IMR-90 (cell line): ENCODE data around the gene AP3D1. TPM values are rescaled to one million over a fixed set of nuclear protein-coding genes. Genes with fewer than 3 reads are reported as not detected.
"Not testable (repeated sequence)": the region's sequence is repeated elsewhere in the genome, so short reads cannot be mapped to it uniquely, and the experiment has no call there.

Experiments
- ATAC-seq: fragments of 200-7000 bp; cut with Tn5 transposase; 2 replicates; pipeline ENCODE4 v1.9.1; 2020; ENCODE audit warnings: low read depth, mild to moderate bottlenecking, moderate library complexity
- BruUV-seq: library from RNA; stranded (reverse); fragments of 400-500 nt; replicated peaks from 2 replicates; lab custom pipeline; 2021; lab: Mats Ljungman, UMichigan
- CTCF ChIA-PET: fragments of 300-600 bp; formaldehyde crosslinking; extraction: SDS; loops from one replicate; lab custom pipeline; 2021; ENCODE audit warnings: antibody characterized with exemption; lab: Yijun Ruan, JAX
- POLR2A ChIA-PET: fragments of 300-600 bp; sonication (Branson Sonifier 250); formaldehyde crosslinking; loops from one replicate; lab custom pipeline; 2022; ENCODE audit warnings: antibody characterized with exemption; ENCODE audit not compliant: unreplicated experiment; lab: Charles Lee
- DNase-seq: peaks from one replicate; pipeline ENCODE4 v3.0.0; 2013
- H2AFZ ChIP-seq: replicated peaks from 2 replicates; pipeline ENCODE3; 2013; ENCODE audit warnings: low read length, mild to moderate bottlenecking; ENCODE audit not compliant: poor library complexity
- H2AK5ac ChIP-seq: 2 replicates; pipeline ENCODE4 v1.6.1; 2013; ENCODE audit warnings: low read depth, low read length, inconsistent platforms
- H2AK9ac ChIP-seq: replicated peaks from 2 replicates; pipeline ENCODE3; 2013; ENCODE audit warnings: mild to moderate bottlenecking, low read depth, low read length, moderate library complexity; ENCODE audit not compliant: poor library complexity
- H2BK120ac ChIP-seq: 2 replicates; pipeline ENCODE4 v1.6.1; 2013; ENCODE audit warnings: low read depth, low read length, inconsistent platforms
- H2BK15ac ChIP-seq: 3 replicates; pipeline ENCODE4 v1.6.1; 2013; ENCODE audit warnings: low read depth, low read length, inconsistent platforms
- H2BK20ac ChIP-seq: 2 replicates; pipeline ENCODE4 v1.6.1; 2013; ENCODE audit warnings: low read depth, mild to moderate bottlenecking, inconsistent platforms, low read length, moderate library complexity
- H2BK5ac ChIP-seq: 2 replicates; pipeline ENCODE4 v1.6.1; 2013; ENCODE audit warnings: mild to moderate bottlenecking, low read depth, low read length, inconsistent platforms; ENCODE audit not compliant: poor library complexity, severe bottlenecking
- H3K14ac ChIP-seq: replicated peaks from 2 replicates; pipeline ENCODE4 v1.6.1; 2013; ENCODE audit warnings: low read depth, low read length, inconsistent platforms
- H3K18ac ChIP-seq: 2 replicates; pipeline ENCODE4 v1.6.1; 2013; ENCODE audit warnings: low read depth, low read length, control low read depth
- H3K23ac ChIP-seq: 2 replicates; pipeline ENCODE4 v1.6.1; 2013; ENCODE audit warnings: low read depth, low read length, inconsistent platforms
- H3K27ac ChIP-seq: 2 replicates; pipeline ENCODE4 v1.5.1; 2013; ENCODE audit warnings: mild to moderate bottlenecking, control low read depth, low read length; ENCODE audit not compliant: insufficient read depth
- H3K27me3 ChIP-seq: 2 replicates; pipeline ENCODE4 v1.6.1; 2013; ENCODE audit warnings: low read length; ENCODE audit not compliant: control insufficient read depth, insufficient read depth
- H3K36me3 ChIP-seq: 2 replicates; pipeline ENCODE4 v1.6.1; 2013; ENCODE audit warnings: low read length, mixed read lengths; ENCODE audit not compliant: control insufficient read depth, insufficient read depth
- H3K4ac ChIP-seq: 2 replicates; pipeline ENCODE4 v1.6.1; 2013; ENCODE audit warnings: low read depth, low read length, inconsistent platforms
- H3K4me1 ChIP-seq: 2 replicates; pipeline ENCODE4 v1.6.1; 2013; ENCODE audit warnings: low read length, mixed read lengths; ENCODE audit not compliant: control insufficient read depth, insufficient read depth
- H3K4me2 ChIP-seq: 2 replicates; pipeline ENCODE4 v1.6.1; 2013; ENCODE audit warnings: low read depth, mild to moderate bottlenecking, control low read depth, low read length, moderate library complexity
- H3K4me3 ChIP-seq: 2 replicates; pipeline ENCODE4 v1.5.1; 2013; ENCODE audit warnings: low read depth, mild to moderate bottlenecking, control low read depth, low read length, moderate library complexity; ENCODE audit not compliant: insufficient read depth
- H3K56ac ChIP-seq: 2 replicates; pipeline ENCODE4 v1.6.1; 2013; ENCODE audit warnings: low read length, inconsistent platforms; ENCODE audit not compliant: insufficient read depth; ENCODE audit errors: extremely low read depth
- H3K79me1 ChIP-seq, 2 experiments: 2 replicates each; pipeline ENCODE4 v1.6.1; 2013; ENCODE audit warnings: low read length in 2 of 2, inconsistent platforms in 1 of 2, low read depth in 1 of 2
- H3K9ac ChIP-seq: 2 replicates; pipeline ENCODE4 v1.6.1; 2013; ENCODE audit warnings: low read depth, low read length, control low read depth
- H3K9me1 ChIP-seq: 2 replicates; pipeline ENCODE4 v1.6.1; 2013; ENCODE audit warnings: low read length, inconsistent platforms; ENCODE audit not compliant: insufficient read depth
- H3K9me3 ChIP-seq: 2 replicates; pipeline ENCODE4 v1.6.1; 2013; ENCODE audit warnings: low read length; ENCODE audit not compliant: control insufficient read depth, insufficient read depth
- H4K20me1 ChIP-seq: 2 replicates; pipeline ENCODE4 v1.6.1; 2013; ENCODE audit warnings: low read length, inconsistent platforms; ENCODE audit not compliant: insufficient read depth
- H4K5ac ChIP-seq: 2 replicates; pipeline ENCODE4 v1.6.1; 2013; ENCODE audit warnings: mild to moderate bottlenecking, low read depth, low read length, control low read depth
- H4K8ac ChIP-seq, 2 experiments: 2 replicates each; pipeline ENCODE4 v1.6.1; 2013; ENCODE audit warnings: low read depth in 2 of 2, low read length in 2 of 2, control low read depth in 1 of 2, inconsistent platforms in 1 of 2
- H4K91ac ChIP-seq: 2 replicates; pipeline ENCODE4 v1.6.1; 2013; ENCODE audit warnings: low read depth, low read length, inconsistent platforms; ENCODE audit not compliant: insufficient read depth
- WGBS, 2 experiments: methylation state at CpG; one replicate each; pipeline versions ENCODE4 v1.1.5 to v1.1.7; 2013; ENCODE audit warnings: missing lambda C conversion rate in 2 of 2; ENCODE audit not compliant: insufficient read length in 1 of 2; ENCODE audit errors: extremely low coverage in 2 of 2; 5-methylcytosine and 5-hydroxymethylcytosine counted together
- dilution Hi-C: fragments of 300-500 bp; cut with HindIII; formaldehyde crosslinking; loops from one replicate; pipeline ENCODE4 v1.14.3; 2018; ENCODE audit warnings: low sequenced_read_pairs; ENCODE audit not compliant: unreplicated experiment
- in situ Hi-C: fragments of 300-500 bp; cut with MboI; formaldehyde crosslinking; loops from 3 replicates; pipeline ENCODE4 v1.14.3; 2019; ENCODE audit warnings: low sequenced_read_pairs, inconsistent platforms, mixed read lengths
- intact Hi-C: fragments of 100-400 bp; cut with micrococcal nuclease; formaldehyde crosslinking; loops from 2 replicates; pipeline ENCODE4 v1.10.0; 2022
- polyA plus RNA-seq, 3 experiments: library from polyadenylated mRNA; depleted of rRNA; stranded (reverse); fragments of >200 nt; gene quantifications; 2 replicates each; pipeline ENCODE4 v1.2.3, GENCODE V29; 2012; ENCODE audit warnings: low replicate concordance in 1 of 3
- total RNA-seq: library from RNA; depleted of rRNA; stranded (reverse); fragments of >200 nt; gene quantifications from 2 replicates; pipeline ENCODE4 v1.2.3, GENCODE V29; 2012

The AP3D1 gene
- total and polyA plus RNA-seq, 2 of the 4 experiments (the other 2 are of a cell fraction) = 75.3 to 129 TPM

DNA sequence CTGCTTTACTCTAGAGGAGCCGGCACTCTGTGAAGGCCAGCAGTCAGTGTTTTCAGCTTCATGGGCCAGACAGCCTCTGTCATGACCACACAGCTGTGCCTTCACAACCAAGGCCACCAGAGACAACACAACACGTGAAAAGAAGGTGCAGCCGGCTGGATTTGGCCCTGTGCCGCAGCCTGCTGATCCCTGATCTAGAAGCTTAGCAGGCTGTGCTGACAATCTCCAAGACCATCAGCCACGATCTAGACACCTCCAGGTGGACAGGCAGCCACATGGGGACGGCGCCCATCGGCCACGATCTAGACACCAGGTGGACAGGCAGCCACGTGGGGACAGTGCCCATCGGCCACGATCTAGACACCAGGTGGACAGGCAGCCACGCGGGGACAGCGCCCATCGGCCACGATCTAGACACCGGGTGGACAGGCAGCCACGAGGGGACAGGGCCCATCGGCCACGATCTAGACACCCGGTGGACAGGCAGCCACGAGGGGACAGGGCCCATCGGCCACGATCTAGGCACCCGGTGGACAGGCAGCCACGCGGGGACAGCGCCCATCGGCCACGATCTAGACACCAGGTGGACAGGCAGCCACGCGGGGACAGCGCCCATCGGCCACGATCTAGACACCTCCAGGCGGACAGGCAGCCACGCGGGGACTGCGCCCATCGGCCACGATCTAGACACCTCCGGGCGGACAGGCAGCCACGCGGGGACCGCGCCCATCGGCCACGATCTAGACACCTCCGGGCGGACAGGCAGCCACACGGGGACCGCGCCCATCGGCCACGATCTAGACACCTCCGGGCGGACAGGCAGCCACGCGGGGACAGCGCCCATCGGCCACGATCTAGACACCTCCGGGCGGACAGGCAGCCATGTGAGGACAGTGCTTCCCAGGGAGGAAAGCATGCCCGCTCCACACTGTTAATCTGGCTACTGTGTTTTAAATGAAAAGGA is 20.1 kb downstream of the AP3D1 start:
- H2AFZ ChIP-seq, H2BK120ac ChIP-seq, H3K27me3 ChIP-seq, H3K56ac ChIP-seq, BruUV-seq, H2BK15ac ChIP-seq, ATAC-seq, H3K23ac ChIP-seq, H3K4ac ChIP-seq, H3K4me1 ChIP-seq, H4K5ac ChIP-seq, H3K9me3 ChIP-seq, H3K14ac ChIP-seq, H4K8ac ChIP-seq, H3K27ac ChIP-seq, H3K9ac ChIP-seq, CTCF ChIA-PET, H2BK20ac ChIP-seq, intact Hi-C loops, POLR2A ChIA-PET, DNase-seq, H2AK5ac ChIP-seq, H4K91ac ChIP-seq, H3K4me3 ChIP-seq, H2AK9ac ChIP-seq, H3K9me1 ChIP-seq, H3K18ac ChIP-seq, in situ Hi-C loops, H3K4me2 ChIP-seq, dilution Hi-C loops: not testable (repeated sequence)
- Histone ChIP-seq H3K36me3 (peaks cover 57% of the 10 kb centered on the region), H3K79me1 (peaks cover 5 to 47% of the 10 kb centered on the region in 2 experiments), H4K20me1 (peaks cover 56% of the 10 kb centered on the region), H2BK5ac (peak overlapping the region; percentile 7)
- 92% methylated on average over 13 of the region's 67 CpGs; no CpG with 5 or more reads in 1 of the 2 experiments for WGBS, 2 experiments
